HG03280 (cell line): ENCODE measurements around the gene LRRN2.
"Not testable (repeated sequence)": the region's sequence is repeated elsewhere in the genome, so short reads cannot be mapped to it uniquely, and the experiment has no call there.

Source experiments
- ATAC-seq: cut with Tn5 transposase; IDR thresholded peaks from one replicate; pipeline ENCODE4 v1.9.1; 2021; ENCODE audit warnings: mild to moderate bottlenecking, moderate library complexity; ENCODE audit not compliant: unreplicated experiment

Gene LRRN2

GRCh38 chr1:204633665-204634064 is 51.9 kb downstream of the LRRN2 start:
- no peak for ATAC-seq

DNA sequence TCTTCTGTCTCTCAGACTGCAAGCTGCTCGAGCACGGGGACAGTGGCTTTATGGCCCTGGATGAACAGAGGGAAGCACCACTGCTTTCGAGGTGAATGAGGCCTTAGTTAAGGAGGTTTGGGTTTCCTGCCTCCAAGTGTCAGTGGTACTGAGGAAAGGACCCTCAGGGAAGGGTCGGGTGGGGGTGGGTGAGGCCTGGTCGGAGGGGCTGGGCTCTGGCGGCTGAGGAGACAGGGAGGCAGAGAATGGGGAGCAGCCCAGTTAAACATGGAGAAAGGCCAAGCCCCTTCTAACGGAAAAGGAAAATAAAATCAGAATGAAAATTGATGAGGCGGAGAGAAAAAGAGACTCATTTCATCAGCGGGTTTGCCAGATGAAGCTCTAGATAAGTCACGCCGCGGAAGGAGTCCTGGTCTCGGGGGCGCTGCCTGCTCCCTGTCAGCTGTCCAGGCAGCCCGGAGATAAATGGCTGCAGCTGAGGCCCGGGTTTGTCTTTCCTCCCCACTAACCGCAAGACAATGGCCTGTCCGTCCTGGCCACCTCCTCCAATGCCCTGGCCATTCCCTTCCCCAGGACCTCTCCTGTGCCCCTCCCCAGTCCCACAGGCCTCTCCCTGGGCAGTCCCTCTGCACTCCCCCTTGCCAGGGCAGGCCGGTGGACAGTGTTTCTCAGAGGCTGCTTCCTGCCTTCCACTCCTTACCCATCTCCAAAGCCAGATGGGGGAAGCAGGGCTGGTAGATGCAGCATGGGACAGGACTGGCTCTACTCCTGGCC is 55.2 kb downstream of the LRRN2 start:
- ATAC-seq, result no peak

GRCh38 chr1:204629459-204629858 is 56.1 kb downstream of the LRRN2 start:
- ATAC-seq, result not testable (repeated sequence)

- no peak for ATAC-seq
Observed at GRCh38 chr1:204628868-204629267, 56.7 kb downstream of the LRRN2 start.

DNA sequence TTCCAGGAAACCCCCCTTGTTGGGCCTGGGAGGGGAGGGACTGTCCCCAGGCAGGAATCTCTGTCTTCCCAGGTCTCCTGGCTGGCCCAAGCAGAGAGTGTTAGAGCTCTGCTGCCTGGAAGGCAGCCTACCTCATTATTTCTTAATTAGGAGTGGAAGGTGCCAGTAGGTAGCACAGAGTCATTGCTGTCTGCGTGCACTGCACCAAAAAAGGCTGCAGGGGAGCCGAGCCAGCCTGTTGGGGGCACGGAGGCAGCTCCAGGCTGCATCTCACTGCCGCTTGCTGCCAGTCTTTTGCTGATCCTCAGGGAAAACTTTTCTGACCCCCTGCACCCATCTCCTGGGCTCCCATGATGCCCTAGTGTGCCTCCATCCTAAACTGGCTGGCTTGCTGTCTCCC is 58.1 kb downstream of the LRRN2 start:
- no peak for ATAC-seq

- ATAC-seq, result no peak
Observed at GRCh38 chr1:204626381-204626780, 59.2 kb downstream of the LRRN2 start.

GRCh38 chr1:204624631-204625216 is 60.8 kb downstream of the LRRN2 start:
- no peak for ATAC-seq

GRCh38 chr1:204623894-204624361 is 61.6 kb downstream of the LRRN2 start:
- no peak for ATAC-seq

DNA sequence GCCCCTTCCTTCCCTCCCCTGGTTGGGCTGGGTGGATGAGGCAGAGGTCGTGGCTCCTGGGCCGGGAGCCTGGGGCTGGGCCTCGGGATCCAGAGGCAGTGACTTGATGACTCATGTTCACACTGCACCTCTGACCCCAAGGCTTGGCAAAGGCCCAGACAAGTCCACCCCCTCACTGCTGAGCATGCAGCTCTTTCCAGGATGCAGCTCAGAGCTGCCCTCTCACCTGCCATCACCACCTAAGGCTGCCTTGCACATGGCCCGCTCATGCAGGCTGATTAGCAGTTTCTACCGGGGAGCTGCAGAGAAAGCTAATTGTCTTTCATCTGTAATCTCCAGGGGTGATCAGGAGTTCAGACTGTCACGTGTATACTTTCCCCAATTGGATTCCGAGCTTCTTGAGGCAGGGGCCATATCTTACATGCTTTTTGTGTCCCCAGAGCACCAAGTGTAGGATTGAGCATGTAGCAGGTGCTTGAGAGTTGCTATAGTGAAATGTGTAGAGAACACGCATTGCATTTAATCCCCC is 62.1 kb downstream of the LRRN2 start:
- no peak for ATAC-seq

DNA sequence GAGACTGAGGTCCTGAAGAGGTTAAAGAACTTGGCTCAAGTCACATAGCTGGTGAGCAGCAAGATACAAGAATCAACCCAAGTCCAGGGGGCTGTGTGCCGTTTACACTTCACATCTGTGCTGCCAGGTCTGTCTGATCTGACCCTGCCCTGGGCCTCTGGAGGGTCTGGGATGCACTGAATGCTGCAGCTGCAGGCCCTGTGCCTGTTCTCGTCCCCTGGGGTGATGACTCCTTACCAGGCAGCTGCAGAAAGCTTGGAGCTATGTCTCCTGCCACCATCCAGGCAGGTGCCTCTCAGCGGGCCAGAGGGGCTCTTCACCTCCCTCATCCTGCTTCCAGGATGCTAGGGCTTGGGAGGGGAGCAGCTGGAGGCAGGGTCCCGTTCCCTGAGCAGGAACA is 63.5 kb downstream of the LRRN2 start:
- no peak for ATAC-seq

- ATAC-seq, result no peak
Observed at GRCh38 chr1:204621396-204621795, 64.1 kb downstream of the LRRN2 start.

DNA sequence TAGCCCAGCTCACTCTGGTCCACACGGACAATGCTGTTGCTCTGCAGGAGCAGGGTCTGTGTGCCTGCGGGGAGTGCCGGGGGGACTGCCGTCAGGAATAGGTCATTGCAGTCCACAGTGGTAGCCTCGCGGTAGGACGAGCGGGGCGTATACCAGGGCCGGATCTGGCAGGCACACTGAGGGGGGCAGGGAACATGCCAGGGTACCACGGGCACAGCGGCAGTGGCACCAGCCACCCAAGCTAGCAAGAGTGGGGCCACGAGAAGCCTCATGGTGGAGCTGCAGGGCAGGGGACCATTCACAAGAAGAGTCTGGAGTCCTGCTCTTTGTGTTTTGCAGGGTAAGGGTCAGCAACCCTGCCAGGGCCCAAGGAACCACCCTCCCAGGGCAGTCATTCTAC is 65.8 kb downstream of the LRRN2 start:
- no peak for ATAC-seq

DNA sequence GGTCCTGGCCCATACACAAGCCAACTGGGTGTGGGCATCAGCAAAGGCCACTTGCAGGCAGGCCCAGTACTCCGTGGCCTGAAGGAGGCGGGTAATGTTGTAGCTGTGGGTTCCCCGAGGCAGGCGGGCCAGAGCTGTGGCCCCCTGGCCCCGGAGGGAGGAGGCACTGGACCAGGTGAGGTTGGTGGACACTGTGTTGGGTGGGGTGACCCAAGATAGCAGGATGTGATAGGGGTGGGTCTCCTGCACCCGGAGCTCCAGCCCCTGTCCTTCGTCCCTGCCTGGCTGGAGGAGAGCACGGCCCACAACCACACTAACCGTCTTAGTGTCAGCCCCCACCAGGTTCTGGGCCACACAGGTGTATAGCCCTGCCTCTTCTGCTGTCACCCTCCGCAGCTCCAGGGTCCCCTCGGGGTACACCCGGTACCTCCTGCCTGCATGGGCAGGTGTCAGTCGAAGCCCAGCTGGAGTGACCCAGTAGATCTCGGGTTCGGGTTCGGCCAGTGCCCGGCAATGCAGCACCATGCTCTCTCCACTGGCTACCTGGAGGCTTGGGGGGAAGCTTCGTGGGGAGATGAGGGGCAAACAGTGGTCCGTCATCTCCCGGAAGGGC is 67.3 kb downstream of the LRRN2 start:
- ATAC-seq, result no peak

DNA sequence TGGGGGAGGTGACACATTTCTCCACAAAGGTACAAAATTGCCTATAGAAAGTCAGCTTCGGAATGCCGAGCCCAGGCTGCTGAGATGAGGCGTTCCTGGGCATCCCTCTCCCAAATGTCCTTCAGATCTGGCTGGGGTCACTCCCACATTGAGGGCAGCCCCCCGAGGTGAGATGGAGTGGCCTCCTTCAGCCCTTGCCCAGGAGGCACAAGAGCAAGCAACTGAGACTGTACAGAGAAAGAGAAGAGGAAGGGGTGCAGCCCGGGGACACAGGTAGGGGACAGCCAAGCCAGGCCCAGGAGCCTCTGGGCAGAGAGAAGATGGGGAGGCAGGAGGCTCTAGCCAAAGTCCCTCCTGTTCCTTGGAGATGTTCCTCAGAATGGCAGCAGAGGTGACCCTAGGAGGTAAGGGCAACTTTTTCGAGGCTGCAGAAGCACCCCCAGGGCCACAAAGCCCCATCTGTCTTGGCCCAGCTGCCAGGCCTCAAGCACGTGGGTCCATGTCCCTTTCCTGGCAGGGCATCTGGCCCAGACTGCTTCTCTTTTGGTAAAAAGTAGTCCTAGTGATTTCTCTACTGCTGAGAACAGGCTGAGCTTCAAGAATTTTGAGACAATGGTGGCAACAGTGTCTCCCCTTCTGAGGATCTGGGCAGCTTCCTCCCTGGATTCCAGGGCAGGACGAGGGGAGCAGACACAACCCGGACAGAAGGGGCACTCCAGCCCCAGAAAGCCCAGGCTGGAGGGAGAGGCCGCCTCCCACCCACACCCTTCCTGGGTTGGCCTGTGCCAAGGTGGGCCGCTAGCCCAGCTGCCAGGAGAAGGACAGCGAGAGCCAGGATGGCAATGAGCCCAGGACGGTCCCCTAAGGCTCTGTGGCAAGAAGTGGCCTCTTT is 68.0 kb downstream of the LRRN2 start:
- no peak for ATAC-seq

GRCh38 chr1:204616641-204617040 is 68.9 kb downstream of the LRRN2 start:
- no peak for ATAC-seq

GRCh38 chr1:204615881-204616280 is 69.7 kb downstream of the LRRN2 start:
- ATAC-seq, result no peak

DNA sequence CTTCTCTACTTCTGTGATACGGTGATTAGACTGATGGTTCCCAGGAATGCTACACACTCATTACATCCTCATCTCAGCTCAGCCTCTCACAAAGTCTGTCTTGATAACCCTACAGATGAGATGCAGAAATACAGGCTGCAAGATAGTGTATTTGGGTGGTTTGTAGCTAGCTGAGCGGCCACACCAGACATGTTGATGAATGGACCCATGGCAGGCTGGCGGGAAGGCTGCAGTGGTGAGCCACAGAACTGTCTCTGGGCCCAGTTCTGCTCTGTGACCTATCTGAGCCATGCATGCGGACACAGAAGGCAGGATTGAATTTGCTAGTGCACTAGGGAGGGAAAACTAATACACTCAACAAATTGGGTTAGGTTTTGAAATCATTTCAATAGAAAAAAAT is 71.9 kb downstream of the LRRN2 start:
- no peak for ATAC-seq

- no peak for ATAC-seq
Observed at GRCh38 chr1:204612326-204612725, 73.2 kb downstream of the LRRN2 start.

- ATAC-seq, result no peak
Observed at GRCh38 chr1:204611036-204611435, 74.5 kb downstream of the LRRN2 start.

DNA sequence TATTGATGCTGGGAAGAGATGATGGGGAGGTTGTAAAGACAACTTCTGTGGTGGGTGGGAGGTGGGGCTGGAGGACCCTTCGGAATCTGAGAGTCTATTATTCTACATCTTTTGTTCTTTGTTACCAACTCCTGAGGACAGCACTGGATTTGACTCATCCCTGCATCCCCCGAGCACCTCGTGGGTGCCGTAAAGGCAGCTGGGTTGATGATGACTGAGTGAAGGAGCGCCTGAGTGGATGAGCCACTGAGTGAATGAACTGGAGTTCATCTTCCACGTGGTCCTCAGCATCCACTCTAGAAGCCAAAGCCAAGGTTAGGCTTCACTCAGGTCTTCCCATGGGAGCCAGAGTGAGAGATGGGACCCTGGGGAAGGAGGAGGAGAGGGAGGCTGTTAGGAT is 77.6 kb downstream of the LRRN2 start:
- no peak for ATAC-seq

GRCh38 chr1:204605791-204606190 is 79.7 kb downstream of the LRRN2 start:
- ATAC-seq, result no peak
